ENCODE results near the gene KCNH3. TPM values are rescaled to one million over a fixed set of nuclear protein-coding genes. Genes with fewer than 3 reads are reported as not detected.

The KCNH3 gene
- total and polyA plus RNA-seq, 10 of the 15 experiments (the other 5 are each of a cell fraction or from before 2014, with no cell fraction given): 0.03 to 0.45 (median 0.08) TPM; not detected in 5

- POLR2A ChIA-PET: no interaction called here
- CTCF ChIA-PET: no interaction called here
- H3K27ac ChIP-seq (ENCODE audit: control insufficient read depth, insufficient read depth): no peak overlapping the region
- H3K9me3 ChIP-seq (replicated peaks; ENCODE audit: control insufficient read depth, insufficient read depth, low read length): no peaks in the 10 kb centered on the region
- 33% methylated on average over 7 of the region's 7 CpGs for WGBS (ENCODE audit: insufficient coverage, insufficient replicate concordance, low lambda C conversion rate, missing lambda C conversion rate)
- no peak overlapping the region for H2AFZ ChIP-seq (ENCODE audit: control insufficient read depth, low read depth, low read length)
- TF ChIP-seq SMARCA5 (IDR thresholded peaks at IDR 0.05) (no peak), CREB1 (IDR thresholded peaks at IDR 0.05; ENCODE audit: low read depth) (no peak)
- no TSS peak for BruUV-seq (replicated peaks)
- H3K4me3 ChIP-seq: no peak overlapping the region
- H4K20me1 ChIP-seq (ENCODE audit: control insufficient read depth, insufficient read depth): no peaks in the 10 kb centered on the region; the same call in 1 of the 2 replicates
- peaks cover 13 to 22% of the 10 kb centered on the region in 2 experiments for H3K27me3 ChIP-seq (replicated peaks in 1 of 2; ENCODE audit: control insufficient read depth in 2 of 2, insufficient read depth in 2 of 2, low read length in 1 of 2)
- DNase-seq (ENCODE audit: low read depth, low spot score): no peak
- intact Hi-C loops (cut with micrococcal nuclease; ENCODE audit: unreplicated experiment): no loop called here
- no peaks in the 10 kb centered on the region for H3K79me2 ChIP-seq (ENCODE audit: control insufficient read depth, insufficient read depth, low read length)
- SMC1A ChIA-PET (ENCODE audit: uncharacterized antibody, unreplicated experiment): interaction anchor here (0.6 kb wide), 1 partner anchor 37 kb away, joined by 3 read pairs; no protein-coding TSS in a partner anchor
- no peaks in the 10 kb centered on the region for H3K36me3 ChIP-seq (ENCODE audit: control insufficient read depth in 2 of 2, insufficient read depth in 2 of 2, low read length in 1 of 2)
- RAD21 ChIA-PET (ENCODE audit: unreplicated experiment): interaction anchor here (1.2 kb wide), 1 partner anchor 11 kb away, joined by 3 read pairs; no protein-coding TSS in a partner anchor
- peaks cover 14% of the 10 kb centered on the region for H3K4me1 ChIP-seq (ENCODE audit: control insufficient read depth, insufficient read depth, low read length)
- FAIRE-seq: no peak
- no peak overlapping the region for H3K4me2 ChIP-seq (ENCODE audit: control insufficient read depth, insufficient read depth)
- in situ Hi-C loops (cut with MboI): no loop called here
- no peak for ATAC-seq
- no peak overlapping the region for H3K9ac ChIP-seq (ENCODE audit: control insufficient read depth, insufficient read depth, low read length)
Measured at GRCh38 chr12:49541911-49542505, 3.2 kb downstream of the KCNH3 start.

- no peak overlapping the region for H3K4me2 ChIP-seq (ENCODE audit: control insufficient read depth, insufficient read depth)
- TF ChIP-seq BRCA1 (IDR thresholded peaks at IDR 0.05; ENCODE audit: low read depth, low read length): no peak
- no peak for TF ChIP-seq ZBTB4 (CRISPR knock-in tag; IDR thresholded peaks at IDR 0.05)
- no peak for TF ChIP-seq SIN3A (IDR thresholded peaks at IDR 0.05; ENCODE audit: low read depth, low read length)
- TF ChIP-seq CHD2 (IDR thresholded peaks at IDR 0.05; ENCODE audit: borderline replicate concordance, low read depth, low read length): no peak
- TF ChIP-seq JUND (IDR thresholded peaks at IDR 0.05; ENCODE audit: low read depth, low read length): no peak
- no peak for TF ChIP-seq TCF3 (IDR thresholded peaks at IDR 0.05; ENCODE audit: borderline replicate concordance, insufficient read depth, low read depth, low read length)
- no peak for TF ChIP-seq RAD51 (IDR thresholded peaks at IDR 0.05)
- no peak for TF ChIP-seq NFIC (IDR thresholded peaks at IDR 0.05; ENCODE audit: low read depth, low read length)
- no peak for TF ChIP-seq SREBF1 (IDR thresholded peaks at IDR 0.05; ENCODE audit: low read length)
- TF ChIP-seq CREM (IDR thresholded peaks at IDR 0.05; ENCODE audit: low read depth): no peak
- TF ChIP-seq MTA3 (IDR thresholded peaks at IDR 0.05; ENCODE audit: borderline replicate concordance, low read length): no peak
- TF ChIP-seq USF2 (IDR thresholded peaks at IDR 0.05; ENCODE audit: borderline replicate concordance, low read depth, low read length): no peak
Measured at GRCh38 chr12:49542592-49543160, 3.8 kb downstream of the KCNH3 start.

More at GRCh38 chr12:49542592-49543160, 3.8 kb downstream of the KCNH3 start:
- Histone ChIP-seq H4K20me1 (ENCODE audit: control insufficient read depth, insufficient read depth) (no peaks in the 10 kb centered on the region; the same call in 1 of the 2 replicates), H2AFZ (ENCODE audit: control insufficient read depth, low read depth, low read length) (no peak overlapping the region), H3K36me3 (ENCODE audit: control insufficient read depth in 2 of 2, insufficient read depth in 2 of 2, low read length in 1 of 2) (no peaks in the 10 kb centered on the region), H3K4me3 (no peak overlapping the region), H3K27ac (ENCODE audit: control insufficient read depth, insufficient read depth) (no peak overlapping the region), H3K9ac (ENCODE audit: control insufficient read depth, insufficient read depth, low read length) (no peak overlapping the region), H3K9me3 (replicated peaks; ENCODE audit: control insufficient read depth, insufficient read depth, low read length) (no peaks in the 10 kb centered on the region), H3K4me1 (ENCODE audit: control insufficient read depth, insufficient read depth, low read length) (peaks cover 11% of the 10 kb centered on the region), H3K79me2 (ENCODE audit: control insufficient read depth, insufficient read depth, low read length) (no peaks in the 10 kb centered on the region), H3K27me3 (replicated peaks in 1 of 2; ENCODE audit: control insufficient read depth in 2 of 2, insufficient read depth in 2 of 2, low read length in 1 of 2) (peaks cover 9 to 18% of the 10 kb centered on the region in 2 experiments)
- POLR2A ChIA-PET: no interaction called here
- CTCF ChIA-PET: interaction anchor here (1.7 to 3.0 kb wide), 2 partner anchors 12 to 184 kb away, joined by 6 to 7 read pairs; no protein-coding TSS in a partner anchor
- no TSS peak for BruUV-seq (replicated peaks)
- ATAC-seq (no peak), DNase-seq (ENCODE audit: low read depth, low spot score) (no peak), FAIRE-seq (no peak)
- intact Hi-C loops (cut with micrococcal nuclease; ENCODE audit: unreplicated experiment) (no loop called here), in situ Hi-C loops (cut with MboI) (no loop called here)
- SMC1A ChIA-PET (ENCODE audit: uncharacterized antibody, unreplicated experiment): interaction anchor here (0.6 kb wide), 1 partner anchor 36 kb away, joined by 3 read pairs; no protein-coding TSS in a partner anchor
- RAD21 ChIA-PET (ENCODE audit: unreplicated experiment): interaction anchor here (1.2 kb wide), 1 partner anchor 10 kb away, joined by 3 read pairs; no protein-coding TSS in a partner anchor
- WGBS (ENCODE audit: insufficient coverage, insufficient replicate concordance, low lambda C conversion rate, missing lambda C conversion rate): 88% methylated on average over 14 of the region's 15 CpGs
